Parathyroid adenoma (tissue), 2 donors: ENCODE results near the gene RHCE.
"Not testable (repeated sequence)": the region's sequence is repeated elsewhere in the genome, so short reads cannot be mapped to it uniquely, and the experiment has no call there.

Experiments used
- H2AFZ ChIP-seq: fragments of 300-600 bp; sonication (generic); one replicate; pipeline ENCODE4 v1.7.0; 2017; ENCODE audit warnings: antibody characterized with exemption, mild to moderate bottlenecking
- H3K27ac ChIP-seq: fragments of 300-600 bp; sonication (generic); one replicate; pipeline ENCODE4 v1.7.0; 2017
- H3K27me3 ChIP-seq: fragments of 300-600 bp; sonication (generic); one replicate; pipeline ENCODE4 v1.7.0; 2017; ENCODE audit warnings: low read length; ENCODE audit not compliant: control insufficient read depth, insufficient read depth
- H3K36me3 ChIP-seq: fragments of 300-600 bp; sonication (generic); one replicate; pipeline ENCODE4 v1.7.0; 2017; ENCODE audit warnings: low read length; ENCODE audit not compliant: control insufficient read depth, insufficient read depth
- H3K4me1 ChIP-seq: fragments of 300-600 bp; sonication (generic); one replicate; pipeline ENCODE4 v1.7.0; 2017; ENCODE audit warnings: control low read depth
- H3K4me2 ChIP-seq: fragments of 300-600 bp; sonication (generic); one replicate; pipeline ENCODE4 v1.7.0; 2017; ENCODE audit warnings: low read length
- H3K4me3 ChIP-seq: fragments of 300-600 bp; sonication (generic); one replicate; pipeline ENCODE4 v1.7.0; 2017; ENCODE audit warnings: low read depth, low read length
- H3K79me2 ChIP-seq: fragments of 300-600 bp; sonication (generic); one replicate; pipeline ENCODE4 v1.7.0; 2017; ENCODE audit warnings: control low read depth
- H3K9ac ChIP-seq: fragments of 300-600 bp; sonication (generic); one replicate; pipeline ENCODE4 v1.7.0; 2017; ENCODE audit warnings: mild to moderate bottlenecking
- H3K9me3 ChIP-seq: fragments of 300-600 bp; sonication (generic); one replicate; pipeline ENCODE4 v1.7.0; 2017; ENCODE audit warnings: low read length; ENCODE audit not compliant: control insufficient read depth
- CTCF ChIP-seq: fragments of 300-600 bp; sonication (generic); IDR thresholded peaks from one replicate; pipeline ENCODE4 v1.7.0; 2017; ENCODE audit warnings: antibody characterized with exemption, mild to moderate bottlenecking
- donor health status: primary hyperparathyroidism.

Gene RHCE

GRCh38 chr1:25456502-25456901 is 35.9 kb upstream of the RHCE start:
- Histone ChIP-seq H3K4me1 (no peaks in the 10 kb centered on the region), H3K27ac (no peak overlapping the region), H2AFZ (no peak overlapping the region), H3K36me3 (no peaks in the 10 kb centered on the region), H3K9ac (no peak overlapping the region), H3K4me3 (no peak overlapping the region), H3K79me2 (no peaks in the 10 kb centered on the region), H3K27me3 (no peaks in the 10 kb centered on the region), H3K4me2 (no peak overlapping the region), H3K9me3 (no peaks in the 10 kb centered on the region)
- no peak for TF ChIP-seq CTCF

GRCh38 chr1:25451908-25452307 is 31.3 kb upstream of the RHCE start:
- Histone ChIP-seq H3K4me2 (no peak overlapping the region), H3K4me3 (no peak overlapping the region), H3K9me3 (no peaks in the 10 kb centered on the region), H3K4me1 (no peaks in the 10 kb centered on the region), H3K27ac (no peak overlapping the region), H3K27me3 (no peaks in the 10 kb centered on the region), H2AFZ (no peak overlapping the region), H3K9ac (no peak overlapping the region), H3K36me3 (no peaks in the 10 kb centered on the region), H3K79me2 (no peaks in the 10 kb centered on the region)
- TF ChIP-seq CTCF = no peak

- Histone ChIP-seq H3K4me2 (no peak overlapping the region), H3K4me3 (no peak overlapping the region), H3K79me2 (no peaks in the 10 kb centered on the region), H3K27ac (no peak overlapping the region), H3K9me3 (no peaks in the 10 kb centered on the region), H3K4me1 (no peaks in the 10 kb centered on the region), H3K27me3 (no peaks in the 10 kb centered on the region), H3K9ac (no peak overlapping the region), H2AFZ (no peak overlapping the region), H3K36me3 (no peaks in the 10 kb centered on the region)
- no peak for TF ChIP-seq CTCF
Observed at GRCh38 chr1:25450891-25451290, 30.3 kb upstream of the RHCE start.

GRCh38 chr1:25447547-25447946 is 26.9 kb upstream of the RHCE start:
- H3K36me3 ChIP-seq = no peaks in the 10 kb centered on the region
- no peaks in the 10 kb centered on the region for H3K9me3 ChIP-seq
- peaks cover 6% of the 10 kb centered on the region for H3K79me2 ChIP-seq
- no peaks in the 10 kb centered on the region for H3K27me3 ChIP-seq
- no peak overlapping the region for H3K4me3 ChIP-seq
- no peak overlapping the region for H2AFZ ChIP-seq
- TF ChIP-seq CTCF = no peak
- H3K9ac ChIP-seq = no peak overlapping the region
- no peaks in the 10 kb centered on the region for H3K4me1 ChIP-seq
- no peak overlapping the region for H3K4me2 ChIP-seq
- H3K27ac ChIP-seq = no peak overlapping the region

- Histone ChIP-seq H3K9ac (no peak overlapping the region), H3K27me3 (no peaks in the 10 kb centered on the region), H3K79me2 (peaks cover 14% of the 10 kb centered on the region), H3K36me3 (no peaks in the 10 kb centered on the region), H3K4me3 (no peak overlapping the region), H3K27ac (no peak overlapping the region), H3K4me2 (no peak overlapping the region), H3K9me3 (no peaks in the 10 kb centered on the region), H3K4me1 (no peaks in the 10 kb centered on the region), H2AFZ (no peak overlapping the region)
- no peak for TF ChIP-seq CTCF
Observed at GRCh38 chr1:25445993-25446538, 25.4 kb upstream of the RHCE start.

- not testable (repeated sequence) for H3K4me1 ChIP-seq, H3K4me2 ChIP-seq, H3K36me3 ChIP-seq, H3K27me3 ChIP-seq, H2AFZ ChIP-seq, H3K4me3 ChIP-seq, H3K9ac ChIP-seq, H3K9me3 ChIP-seq, H3K27ac ChIP-seq
- H3K79me2 ChIP-seq = peaks cover 14% of the 10 kb centered on the region
Observed at GRCh38 chr1:25444604-25445003, 24.0 kb upstream of the RHCE start.
